Hindlimb muscle (tissue), 1 donor: ENCODE results near the gene GBF1. TPM values are rescaled to one million over a fixed set of nuclear protein-coding genes. Genes with fewer than 3 reads are reported as not detected.
A peak's percentile ranks its signal among the peaks of the same experiment; 100 is the strongest.
"Not testable (repeated sequence)": the region's sequence is repeated elsewhere in the genome, so short reads cannot be mapped to it uniquely, and the experiment has no call there.

Source experiments
- DNase-seq: peaks from one replicate; pipeline ENCODE4 v3.0.0-alpha.2; 2013
- polyA plus RNA-seq: library from polyadenylated mRNA; unstranded; fragments of 120-200 nt; gene quantifications from one replicate; pipeline ENCODE4 v1.2.1, GENCODE V29; 2013; ENCODE audit not compliant: insufficient read length

GBF1 gene
- polyA plus RNA-seq, 1 donor, result 56.2 TPM

DNA sequence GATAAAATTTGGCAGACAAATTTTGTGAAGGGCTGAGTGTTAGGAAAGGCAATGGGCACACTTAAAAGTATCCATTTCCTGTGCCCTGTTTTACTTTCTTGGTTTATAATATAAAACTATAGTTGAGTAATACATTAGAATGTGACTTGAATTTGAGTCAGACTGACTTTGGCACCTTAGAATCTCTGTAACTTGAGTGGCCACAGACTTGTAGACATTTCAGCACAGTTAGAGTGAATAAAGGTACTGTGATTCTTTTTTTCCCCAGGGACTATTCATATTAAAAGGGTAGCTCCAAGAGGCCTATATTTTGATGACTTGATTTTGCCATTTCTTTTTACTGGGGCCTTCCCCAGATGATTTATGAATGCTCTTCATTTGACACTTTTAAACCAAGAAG lies 22.4 kb downstream of the GBF1 start:
- no peak for DNase-seq

- DNase-seq, result no peak
Measured at GRCh38 chr10:102268375-102268888, 23.1 kb downstream of the GBF1 start.

DNA sequence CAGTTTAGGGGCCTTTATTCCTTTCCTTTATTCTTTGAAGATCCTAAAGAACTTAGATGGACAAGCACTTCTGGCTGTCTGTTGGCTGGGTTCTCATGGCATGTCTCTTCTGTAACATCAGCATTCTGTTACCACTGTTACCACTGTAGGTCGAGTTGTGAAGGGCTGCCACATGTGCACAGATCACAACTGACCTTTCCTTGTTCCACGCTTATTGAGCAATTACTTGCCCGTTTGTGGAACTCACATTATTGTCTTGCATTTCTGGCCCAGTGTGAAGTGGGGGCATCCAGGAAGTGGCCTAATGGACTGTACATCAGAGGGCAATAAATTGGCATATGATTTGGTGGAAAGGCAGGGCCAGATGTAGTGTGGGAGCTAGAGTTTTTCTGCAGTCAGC lies 23.7 kb downstream of the GBF1 start:
- no peak for DNase-seq

GRCh38 chr10:102274062-102274461 lies 28.7 kb downstream of the GBF1 start:
- DNase-seq, result no peak

DNA sequence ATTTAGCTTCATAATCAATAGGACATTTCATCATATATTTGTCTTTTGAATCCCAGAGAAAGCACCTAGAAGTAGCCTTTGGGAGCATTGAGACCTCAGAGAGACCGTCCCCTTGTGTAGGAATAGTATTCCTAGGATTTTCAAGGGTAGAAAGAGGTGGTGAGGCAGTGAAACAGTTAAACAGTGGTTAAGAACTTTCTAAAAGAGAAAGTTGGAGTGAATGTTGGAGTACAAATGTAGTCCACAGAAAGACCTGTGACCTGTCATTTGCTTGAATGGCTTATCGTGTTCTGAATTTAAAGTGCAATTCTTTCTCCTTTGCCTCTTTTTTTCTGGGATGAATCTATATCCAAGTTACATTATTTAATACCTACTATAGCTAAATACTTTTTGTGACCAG lies 30.0 kb downstream of the GBF1 start:
- DNase-seq, result no peak

DNA sequence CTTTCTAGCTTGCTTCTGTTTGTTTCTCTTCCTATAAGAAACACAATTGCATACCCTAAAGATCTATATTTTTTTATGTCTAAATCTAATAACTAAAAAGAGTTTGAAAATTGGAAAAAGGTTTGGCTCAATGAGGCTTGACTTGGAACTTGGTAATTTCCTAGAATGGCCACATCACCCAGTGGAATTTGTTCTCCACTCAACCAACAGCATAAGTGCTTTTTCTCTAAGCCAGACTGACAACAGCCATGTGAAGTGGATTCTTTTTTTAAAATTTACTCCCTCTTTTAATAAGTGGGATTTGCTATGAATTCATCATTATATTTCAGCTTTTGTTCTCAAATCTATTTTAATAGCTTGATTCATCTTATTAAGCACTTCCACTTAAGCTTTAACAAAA lies 33.8 kb downstream of the GBF1 start:
- no peak for DNase-seq

GRCh38 chr10:102280397-102281101 lies 35.2 kb downstream of the GBF1 start:
- peak; percentile 58 for DNase-seq

- DNase-seq, result no peak
Measured at GRCh38 chr10:102281102-102281487, 35.8 kb downstream of the GBF1 start.

GRCh38 chr10:102283488-102283887 lies 38.2 kb downstream of the GBF1 start:
- DNase-seq, result no peak

- DNase-seq, result no peak
Measured at GRCh38 chr10:102283890-102284289, 38.6 kb downstream of the GBF1 start.

- DNase-seq, result no peak
Measured at GRCh38 chr10:102284531-102284930, 39.2 kb downstream of the GBF1 start.

DNA sequence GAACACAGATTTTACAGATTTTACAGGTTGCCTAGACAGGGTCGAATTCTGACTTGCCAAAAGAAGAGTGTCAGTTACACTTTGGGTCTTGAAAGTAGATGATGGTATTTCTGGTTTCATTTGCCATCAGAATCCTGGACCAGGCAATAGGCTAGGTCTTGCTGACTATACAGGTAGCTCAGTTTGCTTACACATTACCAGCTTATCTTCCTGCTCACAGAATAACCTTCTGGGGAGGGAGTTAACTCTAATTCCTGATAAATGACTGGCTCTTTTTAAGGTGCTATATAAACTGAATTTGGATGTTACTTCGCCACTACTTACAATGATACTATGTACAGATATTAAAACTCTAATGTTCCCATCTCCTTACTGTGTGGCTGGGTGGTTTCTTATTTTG lies 39.8 kb downstream of the GBF1 start:
- DNase-seq, result no peak

- DNase-seq, result no peak
Measured at GRCh38 chr10:102286216-102286615, 40.9 kb downstream of the GBF1 start.

DNA sequence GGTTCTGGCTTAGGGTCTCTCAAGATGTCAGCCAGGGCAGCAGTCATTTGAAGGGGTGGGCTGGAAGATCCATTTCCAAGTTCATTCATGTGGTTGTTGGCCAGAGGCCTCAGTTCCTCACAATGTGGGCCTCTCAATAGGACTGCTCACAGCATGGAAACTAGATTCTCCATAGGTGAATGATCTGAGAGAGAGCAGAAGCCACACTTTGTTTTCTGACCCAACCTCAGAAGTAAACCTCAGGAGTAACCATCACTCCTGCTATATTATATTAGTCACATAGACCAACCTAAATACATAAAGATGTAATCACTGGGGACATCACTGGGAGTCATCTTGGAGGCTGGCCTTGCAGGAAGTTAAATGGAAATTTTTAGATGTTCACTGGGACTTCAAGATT lies 42.2 kb downstream of the GBF1 start:
- no peak for DNase-seq

DNA sequence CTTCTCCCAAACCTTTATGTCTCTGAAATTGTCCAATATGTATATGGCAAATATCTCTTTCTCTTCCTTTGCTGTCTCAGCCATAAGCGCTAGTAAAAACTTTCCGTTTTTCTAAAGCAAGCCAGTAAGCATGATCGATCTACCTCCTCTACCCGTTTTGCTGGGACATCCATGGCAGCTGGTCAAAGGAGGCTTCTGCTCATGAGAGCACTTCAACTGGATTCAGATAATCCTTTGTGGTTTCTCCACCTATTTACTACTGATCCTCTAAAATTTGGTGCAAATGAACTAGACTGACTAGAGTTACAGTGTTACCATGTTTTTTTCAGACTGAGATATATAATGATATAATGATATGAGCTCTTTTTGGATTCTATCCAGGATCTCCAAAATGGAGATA lies 42.7 kb downstream of the GBF1 start:
- no peak for DNase-seq

DNA sequence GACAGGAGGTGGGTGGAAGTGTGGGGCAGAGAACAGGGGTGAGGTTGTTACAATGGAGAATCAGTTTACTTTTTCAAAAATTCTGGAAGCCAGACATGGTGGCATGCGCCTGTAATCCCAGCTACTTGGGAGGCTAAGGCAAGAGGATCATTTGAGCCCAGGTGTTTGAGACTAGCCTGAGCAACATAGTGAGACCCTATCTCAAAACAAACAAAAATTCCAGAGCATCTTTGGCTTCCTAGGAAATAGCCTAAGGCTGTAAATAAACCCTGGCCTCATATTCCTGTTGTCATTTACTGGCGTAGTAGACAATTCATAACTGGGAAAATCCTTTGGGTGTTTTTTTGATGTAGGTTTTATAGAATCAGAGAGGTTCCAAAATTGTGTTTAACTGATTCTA lies 44.0 kb downstream of the GBF1 start:
- DNase-seq, result no peak

DNA sequence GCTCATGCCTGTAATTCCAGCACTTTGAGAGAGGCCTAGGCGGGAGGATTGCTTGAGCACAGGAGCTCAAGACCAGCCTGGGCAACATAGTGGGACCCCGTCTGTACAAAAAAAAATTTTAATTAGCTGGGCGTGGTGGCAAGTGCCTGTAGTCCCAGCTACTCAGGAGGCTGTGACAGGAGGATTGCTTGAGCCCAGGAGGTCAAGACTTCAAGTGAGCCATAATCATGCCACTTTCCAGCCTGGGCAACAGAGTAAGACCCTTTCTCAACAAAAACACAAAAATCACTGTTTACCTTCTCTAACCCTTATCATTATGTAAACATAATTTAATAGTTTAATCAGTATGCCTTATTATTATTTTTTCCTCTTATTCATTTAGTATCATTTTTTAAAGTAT lies 44.5 kb downstream of the GBF1 start:
- no peak for DNase-seq

DNA sequence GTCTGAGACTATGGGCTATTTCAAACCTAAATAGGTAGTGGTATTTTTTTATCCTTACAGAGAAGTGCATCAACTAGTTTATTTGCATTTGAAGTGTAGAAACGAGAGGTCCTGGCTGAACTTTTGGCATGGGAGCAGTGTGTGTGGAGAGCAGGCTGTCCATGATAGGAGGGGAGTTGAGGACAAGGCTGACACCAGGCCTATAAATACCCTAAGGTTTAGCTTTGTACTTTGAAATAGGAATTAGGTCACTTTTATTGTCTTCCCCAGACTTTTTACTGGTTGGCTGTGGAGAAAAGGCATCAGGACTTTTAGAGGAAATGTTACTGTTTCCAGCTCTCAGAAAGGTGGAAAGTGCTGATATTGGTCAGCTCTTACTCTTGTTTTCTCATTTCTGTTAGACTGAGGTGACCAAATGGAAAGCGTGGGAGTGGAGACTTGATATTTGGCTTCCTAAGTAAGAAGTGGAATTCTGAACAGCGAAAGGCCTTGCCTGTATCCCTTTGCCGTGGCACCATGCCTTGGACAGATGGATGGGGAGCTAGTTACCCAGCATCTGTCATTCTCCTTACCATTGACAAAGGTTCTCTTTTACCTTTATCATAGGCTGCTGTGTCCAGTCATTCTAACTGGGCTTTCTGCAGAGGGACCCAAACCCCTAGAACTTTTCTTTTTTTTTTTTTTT lies 46.0 kb downstream of the GBF1 start:
- no peak for DNase-seq

DNA sequence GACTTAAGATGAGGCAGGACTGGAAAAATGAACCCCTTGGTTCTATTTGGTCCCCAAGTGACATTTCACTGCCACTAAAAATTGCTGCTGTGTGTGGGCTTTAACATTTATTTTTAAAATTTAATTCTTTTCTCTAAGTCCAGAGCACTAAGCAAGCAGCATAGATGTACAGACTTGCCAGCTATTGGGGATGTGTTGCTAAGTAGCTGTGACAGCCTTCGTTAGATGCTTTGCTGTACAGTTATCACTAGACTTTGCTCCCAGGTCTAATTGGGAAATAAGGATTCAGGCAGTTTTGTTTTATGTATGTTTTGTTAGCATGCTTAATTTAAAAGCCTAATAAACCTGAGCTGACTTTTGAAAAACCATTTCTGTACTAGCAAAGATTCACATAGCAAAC lies 51.8 kb downstream of the GBF1 start:
- no peak for DNase-seq

GRCh38 chr10:102298899-102299298 lies 53.6 kb downstream of the GBF1 start:
- DNase-seq, result no peak

DNA sequence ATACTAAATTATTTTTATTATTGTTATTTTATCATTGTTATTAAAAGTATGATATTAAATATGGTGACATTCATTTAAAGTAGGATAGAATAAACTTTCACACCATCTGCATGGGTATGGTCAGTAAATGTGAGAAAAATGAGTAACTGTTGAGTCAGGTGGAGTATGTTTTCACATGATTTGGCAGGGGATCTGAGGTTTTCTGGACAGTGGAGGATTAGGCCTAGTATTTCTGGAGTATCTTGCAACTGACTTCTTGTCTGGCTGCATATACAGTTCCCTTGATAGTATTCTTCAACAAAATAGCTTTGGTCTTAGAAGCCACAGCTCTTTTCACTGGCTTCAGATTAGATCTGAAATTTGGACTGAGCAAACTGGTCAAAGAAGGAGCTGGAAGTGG lies 54.5 kb downstream of the GBF1 start:
- DNase-seq, result no peak

DNA sequence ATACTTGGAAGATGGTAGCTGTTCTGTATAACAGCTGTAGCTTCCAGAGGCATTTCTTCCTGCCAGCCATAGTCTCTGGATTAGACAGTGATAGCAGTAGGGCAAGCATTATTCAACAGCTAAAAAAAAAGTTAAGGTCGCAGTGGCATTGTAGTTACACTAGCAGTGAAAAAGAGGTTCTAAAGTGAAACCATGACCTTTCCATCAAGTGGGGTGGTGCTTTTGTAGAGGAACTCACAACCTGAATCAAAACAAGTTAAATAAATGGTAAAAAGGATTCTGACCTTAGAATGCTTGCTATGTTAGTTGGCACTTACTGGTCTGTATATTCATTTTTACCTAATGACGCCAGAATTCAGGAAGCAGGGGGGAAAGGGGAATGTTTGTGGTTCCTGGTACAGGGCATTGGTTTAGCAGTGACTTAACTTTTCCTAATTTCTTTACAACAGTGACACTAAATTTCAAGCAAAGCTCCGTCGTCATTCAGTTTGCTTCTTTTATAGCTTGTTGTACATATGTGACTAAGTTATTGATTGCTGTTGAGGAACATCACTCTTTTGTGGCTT lies 55.0 kb downstream of the GBF1 start:
- no peak for DNase-seq

DNA sequence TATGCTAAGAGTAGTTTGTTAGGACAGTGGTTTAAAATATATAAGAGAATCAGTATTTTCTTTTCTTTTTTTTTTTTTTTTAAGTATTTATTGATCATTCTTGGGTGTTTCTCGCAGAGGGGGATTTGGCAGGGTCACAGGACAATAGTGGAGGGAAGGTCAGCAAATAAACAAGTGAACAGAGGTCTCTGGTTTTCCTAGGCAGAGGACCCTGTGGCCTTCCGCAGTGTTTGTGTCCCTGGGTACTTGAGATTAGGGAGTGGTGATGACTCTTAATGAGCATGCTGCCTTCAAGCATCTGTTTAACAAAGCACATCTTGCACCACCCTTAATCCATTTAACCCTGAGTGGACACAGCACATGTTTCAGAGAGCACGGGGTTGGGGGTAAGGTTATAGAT lies 55.6 kb downstream of the GBF1 start:
- DNase-seq, result not testable (repeated sequence)

- DNase-seq, result not testable (repeated sequence)
Measured at GRCh38 chr10:102301332-102301731, 56.0 kb downstream of the GBF1 start.
